Inferior parietal cortex (tissue), 1 donor: ENCODE results near the gene HPN.
"Not testable (repeated sequence)": the region's sequence is repeated elsewhere in the genome, so short reads cannot be mapped to it uniquely, and the experiment has no call there.

Source experiments
- DNase-seq: peaks from one replicate; pipeline ENCODE4 v3.0.0-alpha.2; 2016; ENCODE audit errors: extremely low spot score

The HPN gene

GRCh38 chr19:35027851-35028599 lies 13.5 kb upstream of the HPN start:
- no peak for DNase-seq

- DNase-seq: not testable (repeated sequence)
Observed at GRCh38 chr19:35028600-35028885, 13.0 kb upstream of the HPN start.

- DNase-seq: not testable (repeated sequence)
Observed at GRCh38 chr19:35029275-35029736, 12.2 kb upstream of the HPN start.

GRCh38 chr19:35029737-35030256 lies 11.7 kb upstream of the HPN start:
- no peak for DNase-seq

GRCh38 chr19:35030257-35031071 lies 11.1 kb upstream of the HPN start, which contains the start of gene SCN1B:
TSS of gene SCN1B (plus strand) at chr19:35030470. CDS start at chr19:35030821, 351 bp downstream.
- DNase-seq: no peak

GRCh38 chr19:35031072-35031881 lies 10.2 kb upstream of the HPN start:
- no peak for DNase-seq

GRCh38 chr19:35032356-35032865 lies 9.1 kb upstream of the HPN start:
- DNase-seq: no peak

- DNase-seq: no peak
Observed at GRCh38 chr19:35033067-35034004, 8.2 kb upstream of the HPN start.

GRCh38 chr19:35034005-35034502 lies 7.5 kb upstream of the HPN start:
- DNase-seq: no peak

GRCh38 chr19:35034588-35035382 lies 6.7 kb upstream of the HPN start:
- DNase-seq: no peak

GRCh38 chr19:35037716-35038622 lies 3.6 kb upstream of the HPN start:
- DNase-seq: no peak

GRCh38 chr19:35038623-35039512 lies 2.7 kb upstream of the HPN start:
- DNase-seq: no peak

GRCh38 chr19:35039881-35040825 lies 1.4 kb upstream of the HPN start:
- no peak for DNase-seq

- no peak for DNase-seq
Observed at GRCh38 chr19:35040826-35041547, 534 bp upstream of the HPN start.

- no peak for DNase-seq
Observed at GRCh38 chr19:35042056-35042730, 672 bp downstream of the HPN start.
